HG03108 (cell line): ENCODE data around the gene CCNL2.
"Not testable (repeated sequence)": the region's sequence is repeated elsewhere in the genome, so short reads cannot be mapped to it uniquely, and the experiment has no call there.

Experiments
- ATAC-seq: cut with Tn5 transposase; IDR thresholded peaks from one replicate; pipeline ENCODE4 v1.9.1; 2021; ENCODE audit warnings: moderate library complexity; ENCODE audit not compliant: unreplicated experiment

CCNL2 gene

GRCh38 chr1:1401457-1402010 lies 2.4 kb upstream of the CCNL2 start:
- ATAC-seq, result no peak

DNA sequence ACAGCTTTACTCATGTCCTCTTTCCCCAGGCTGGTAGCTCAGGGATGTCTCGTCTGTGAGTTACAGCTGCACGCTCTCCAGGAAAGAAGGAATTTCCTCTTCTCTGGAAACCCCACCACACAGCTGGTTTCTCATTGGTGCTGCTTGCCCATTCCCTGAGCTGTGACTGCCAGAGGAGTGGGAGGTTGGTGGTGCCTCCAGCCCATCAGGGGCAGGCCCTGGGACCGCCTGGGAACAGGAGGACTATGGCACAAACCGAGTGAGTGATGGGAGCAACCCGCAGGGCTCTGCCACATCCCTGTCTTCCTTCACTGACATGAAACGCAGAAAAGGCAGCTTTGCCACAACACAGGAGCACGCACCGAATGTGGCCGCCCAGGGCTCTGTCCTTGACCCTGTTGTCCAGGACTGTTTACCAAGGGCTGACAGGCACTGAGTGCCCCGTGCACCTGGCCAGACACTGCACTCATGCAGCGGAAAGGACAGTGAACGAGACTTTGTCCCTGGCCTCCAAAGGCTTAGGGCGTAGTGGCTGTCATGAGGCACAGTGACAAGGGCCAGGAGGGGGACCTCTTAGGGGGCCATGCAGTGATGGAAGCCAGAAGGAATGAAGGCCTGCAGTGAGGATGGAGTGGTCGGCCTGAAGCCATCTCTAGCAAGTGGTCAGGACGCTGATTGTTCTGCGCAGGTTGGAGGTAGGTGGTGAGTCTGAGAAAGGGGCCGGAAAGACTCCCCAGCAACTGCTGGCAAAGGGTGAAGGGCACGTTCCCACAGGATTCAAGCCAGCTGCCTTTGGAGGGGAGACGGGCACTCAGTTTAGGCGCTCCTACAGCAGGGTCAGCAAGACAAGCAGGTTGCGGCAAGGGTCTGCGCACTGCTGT lies 1.7 kb upstream of the CCNL2 start:
- no peak for ATAC-seq

- no peak for ATAC-seq
Observed at GRCh38 chr1:1399872-1400575, 889 bp upstream of the CCNL2 start.

- no peak for ATAC-seq
Observed at GRCh38 chr1:1398677-1399186, 403 bp downstream of the CCNL2 start.

DNA sequence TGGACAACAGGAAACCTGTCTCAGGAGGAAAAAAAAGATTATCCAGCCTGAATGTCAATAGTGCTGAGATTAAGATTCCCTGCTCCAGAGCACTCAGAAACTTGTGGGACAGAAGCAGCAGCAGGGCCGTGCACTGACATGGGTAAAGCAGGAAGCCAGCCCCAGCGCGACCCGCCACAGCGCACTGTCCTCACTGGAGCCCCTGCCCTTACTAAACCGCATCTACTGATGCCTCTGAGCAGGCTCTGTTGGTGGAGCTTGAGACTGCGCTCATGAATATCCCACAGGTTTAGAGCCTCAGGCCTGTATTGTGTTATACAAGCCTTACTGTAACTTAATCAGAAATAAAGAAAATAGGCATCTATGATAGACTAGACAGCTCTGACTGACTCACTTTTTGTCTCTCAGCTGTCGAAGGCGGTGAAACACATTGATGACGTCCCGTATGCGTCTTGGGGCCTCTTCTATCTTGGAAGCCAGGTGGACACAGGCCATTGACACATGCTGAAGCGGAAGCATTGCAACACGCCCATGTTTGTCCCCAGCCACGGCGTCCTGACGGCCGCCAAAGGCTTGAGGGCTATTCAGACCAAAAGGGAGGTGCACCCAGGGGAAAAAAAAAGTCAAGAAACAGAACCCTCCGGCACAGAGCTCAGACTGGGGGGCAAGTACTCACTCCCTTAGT lies 1.2 kb downstream of the CCNL2 start:
- no peak for ATAC-seq

DNA sequence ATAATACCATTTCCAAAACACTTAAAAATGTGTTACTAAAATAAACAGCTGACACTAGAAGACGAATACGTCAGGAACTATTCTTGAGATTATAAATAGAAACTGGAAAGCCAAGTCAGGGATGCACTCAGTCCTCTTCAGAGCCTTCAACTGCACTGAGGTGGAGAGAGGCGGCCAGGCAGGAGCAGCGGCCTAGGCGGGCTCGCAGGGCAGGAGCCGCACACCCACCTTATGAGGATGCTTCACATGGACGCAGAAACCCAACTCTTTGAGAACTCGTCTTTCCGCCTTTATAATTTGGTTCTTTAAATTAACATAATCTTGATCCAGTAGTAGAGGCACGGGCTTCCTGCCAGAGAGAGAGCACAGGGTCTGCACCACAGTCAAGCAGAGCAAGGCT lies 4.0 kb downstream of the CCNL2 start:
- no peak for ATAC-seq

DNA sequence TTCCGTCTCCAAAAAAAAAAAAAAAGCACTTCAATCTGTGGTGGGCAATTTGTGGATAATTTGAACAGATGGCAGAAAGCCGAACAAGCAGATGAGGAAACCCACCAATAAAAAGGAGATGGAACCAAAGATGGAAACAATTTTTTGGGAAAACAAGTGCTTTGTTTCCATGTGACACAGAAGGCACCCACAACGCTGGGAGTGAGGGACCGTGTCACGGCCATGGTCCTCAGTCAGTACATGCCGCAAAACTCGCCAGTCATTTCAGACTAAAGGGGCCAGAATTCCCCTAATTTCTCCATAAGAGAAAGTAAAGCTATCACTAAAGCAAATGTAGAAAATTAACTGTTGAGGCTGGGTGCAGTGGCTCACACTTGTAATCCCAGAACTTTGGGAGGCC lies 5.0 kb downstream of the CCNL2 start:
- no peak for ATAC-seq

DNA sequence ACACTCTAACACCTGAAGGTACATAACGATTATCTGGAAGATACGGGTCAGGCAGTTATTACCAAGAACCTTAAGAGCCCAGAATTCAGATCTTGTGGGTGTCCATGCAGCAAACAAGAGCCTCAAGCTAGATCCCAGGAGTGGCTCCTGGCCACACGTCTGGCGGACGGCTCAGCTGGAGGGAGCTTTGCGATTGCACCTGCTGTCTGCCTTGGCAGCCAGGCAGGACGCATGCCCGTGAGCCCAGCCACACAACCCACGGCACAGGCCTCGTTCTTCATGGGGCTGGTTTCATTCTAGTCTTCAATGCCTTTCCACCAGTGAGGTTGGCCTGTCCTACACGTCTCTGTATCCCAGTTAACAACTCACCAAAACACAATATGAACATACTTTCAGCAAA lies 5.7 kb downstream of the CCNL2 start:
- ATAC-seq, result no peak

DNA sequence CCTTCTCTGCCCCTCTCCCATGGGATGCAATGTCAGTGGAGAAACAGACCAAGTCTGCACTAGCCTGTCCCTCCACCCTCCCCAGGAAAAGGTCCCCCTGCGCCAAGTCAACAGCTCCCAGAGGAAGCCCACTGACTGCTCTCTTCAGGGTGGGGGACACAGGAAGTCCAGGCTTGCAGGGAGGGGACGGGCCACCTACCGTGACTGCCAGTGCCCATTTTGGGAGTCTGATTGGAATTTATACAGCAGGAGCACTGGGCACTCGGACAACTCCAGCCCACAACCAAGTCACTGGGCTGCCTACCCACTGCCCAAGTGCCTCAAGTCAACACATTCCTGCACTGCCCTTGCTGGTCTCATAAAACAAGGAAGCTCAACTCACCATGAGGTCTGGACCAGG lies 6.1 kb downstream of the CCNL2 start:
- no peak for ATAC-seq

DNA sequence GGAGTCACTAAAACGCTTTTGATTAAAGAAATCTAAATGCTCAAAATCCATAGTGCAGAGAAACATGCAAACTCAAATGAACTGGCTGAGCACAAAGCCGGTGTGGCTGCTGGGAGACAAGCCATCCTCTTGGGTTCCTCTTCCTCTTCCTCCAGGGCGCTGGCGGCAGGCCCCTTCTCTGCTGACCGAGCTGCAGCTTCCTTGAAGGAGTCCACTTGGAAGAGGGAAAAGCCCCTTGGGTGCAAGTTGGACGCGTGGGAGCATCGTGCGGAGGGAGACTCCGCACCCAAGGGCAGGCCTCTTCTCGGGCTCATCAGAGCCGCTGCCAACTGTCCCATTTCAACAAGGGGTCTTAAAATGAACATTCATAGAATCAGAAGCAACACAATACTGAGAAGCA lies 7.9 kb downstream of the CCNL2 start:
- ATAC-seq, result no peak

GRCh38 chr1:1390675-1391074 lies 8.5 kb downstream of the CCNL2 start:
- no peak for ATAC-seq

DNA sequence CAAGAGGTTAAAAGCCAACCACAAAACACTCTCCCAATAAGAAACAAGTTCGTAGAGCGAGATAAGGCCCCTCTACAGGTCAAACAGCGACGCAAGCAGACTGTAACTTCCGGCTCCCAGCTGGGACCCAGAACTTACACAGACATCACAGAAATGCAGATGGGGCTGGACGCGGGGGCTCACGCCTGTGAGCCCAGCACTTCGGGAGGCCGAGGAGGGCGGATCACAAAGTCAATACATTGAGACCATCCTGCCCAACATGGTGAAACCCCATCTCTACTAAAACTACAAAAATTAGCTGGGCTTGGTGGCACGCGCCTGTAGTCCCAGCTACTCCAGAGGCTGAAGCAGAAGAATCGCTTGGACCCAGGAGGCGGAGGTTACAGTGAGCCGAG lies 11.1 kb downstream of the CCNL2 start:
- ATAC-seq, result no peak

- no peak for ATAC-seq
Observed at GRCh38 chr1:1387098-1388077, 11.7 kb downstream of the CCNL2 start.

DNA sequence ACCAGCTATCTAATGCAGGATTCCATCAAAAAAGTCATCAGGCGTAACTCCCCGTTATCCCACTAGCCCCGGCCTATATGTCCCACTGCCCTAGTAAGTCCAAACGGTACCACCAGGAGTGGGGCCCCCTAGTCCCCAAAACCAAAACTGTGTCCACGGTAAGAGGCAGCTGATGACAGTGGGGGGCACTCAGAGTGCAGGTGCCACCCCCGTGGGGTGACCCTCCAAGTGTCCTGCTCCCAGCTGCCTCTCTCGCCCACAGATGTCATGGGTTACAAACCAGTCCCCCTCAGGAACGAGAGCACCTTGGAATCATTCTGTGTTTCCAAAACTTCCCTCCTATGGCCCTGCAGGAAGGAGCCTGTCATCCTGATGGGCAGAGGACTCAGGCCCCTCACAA lies 13.2 kb downstream of the CCNL2 start:
- ATAC-seq, result no peak

GRCh38 chr1:1385339-1385738 lies 13.8 kb downstream of the CCNL2 start:
- ATAC-seq, result not testable (repeated sequence)

- ATAC-seq, result no peak
Observed at GRCh38 chr1:1381294-1381693, 17.8 kb downstream of the CCNL2 start.

DNA sequence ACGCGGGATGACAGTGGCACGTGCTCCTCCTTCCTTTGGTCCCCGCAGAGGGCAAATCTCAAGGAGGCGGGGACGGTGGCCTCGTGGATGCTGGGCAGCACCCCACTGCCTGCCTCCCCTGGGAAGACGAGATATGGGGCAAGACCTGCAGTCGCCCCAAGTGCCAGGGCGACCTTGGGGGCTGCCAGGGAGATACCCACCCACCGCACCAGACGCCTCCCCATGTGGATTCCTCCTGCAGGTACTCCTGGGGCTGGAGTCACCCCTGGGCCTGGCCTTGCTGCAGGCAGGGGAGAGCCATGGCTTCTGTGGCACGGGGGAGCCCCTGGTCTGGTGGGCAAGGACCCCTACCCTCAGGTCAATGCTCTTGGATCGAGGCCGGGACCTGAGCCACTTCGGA lies 18.3 kb downstream of the CCNL2 start:
- ATAC-seq, result no peak

DNA sequence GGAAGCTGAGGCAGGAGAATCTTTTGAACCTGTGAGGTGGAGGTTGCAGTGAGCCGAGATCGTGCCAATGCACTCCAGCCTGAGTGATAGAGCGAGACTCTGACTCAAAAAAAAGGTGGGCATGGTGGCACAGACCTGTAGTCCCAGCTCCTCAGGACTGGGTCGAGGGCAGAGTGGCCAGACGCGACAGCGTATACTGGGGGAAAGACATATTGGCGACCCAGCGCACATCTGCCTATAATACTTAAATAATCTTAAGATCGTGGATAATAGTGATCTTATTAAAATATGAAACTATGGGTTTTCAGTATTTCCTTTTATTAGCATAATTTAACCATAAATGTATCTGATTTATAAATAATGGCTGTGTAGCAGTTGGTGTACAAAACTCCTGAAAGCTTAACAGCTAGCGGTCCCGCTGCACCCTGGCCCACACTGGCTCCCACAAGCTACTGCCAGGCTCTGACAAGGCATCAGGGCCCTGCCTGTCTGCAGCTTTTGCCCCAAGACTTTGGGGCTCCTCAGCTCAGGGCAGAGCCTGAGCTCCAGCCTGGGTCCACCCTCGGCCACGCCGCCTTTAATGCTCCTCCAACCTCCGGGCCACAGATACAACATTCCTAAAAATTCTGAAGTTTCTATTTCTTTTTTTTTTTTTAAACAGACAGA lies 21.5 kb downstream of the CCNL2 start:
- ATAC-seq, result no peak

- ATAC-seq, result no peak
Observed at GRCh38 chr1:1376551-1377226, 22.4 kb downstream of the CCNL2 start.
